Subcutaneous adipose tissue (tissue), 4 donors: ENCODE data around the gene PRKCB. TPM values are rescaled to one million over a fixed set of nuclear protein-coding genes. Genes with fewer than 3 reads are reported as not detected.

Experiments
- CTCF ChIP-seq: fragments of 450-650 bp; IDR thresholded peaks from one replicate; pipeline ENCODE4 v1.5.1; 2016; ENCODE audit warnings: low read depth, mild to moderate bottlenecking, control low read depth, antibody characterized with exemption, moderate library complexity
- total RNA-seq, 4 donors: library from RNA; depleted of rRNA; stranded (reverse); fragments of >200 nt; gene quantifications; one replicate each; pipeline ENCODE4 v1.1.0, GENCODE V29; 2016

PRKCB gene
- total RNA-seq, 4 donors from 2014 or later: 3.4 to 16.5 (median 5.7) TPM

GRCh38 chr16:23857881-23858269 is 22.1 kb downstream of the PRKCB start:
- no peak for TF ChIP-seq CTCF

- no peak for TF ChIP-seq CTCF
Observed at GRCh38 chr16:23858542-23858941, 22.8 kb downstream of the PRKCB start.

GRCh38 chr16:23859713-23860269 is 24.0 kb downstream of the PRKCB start:
- no peak for TF ChIP-seq CTCF

- no peak for TF ChIP-seq CTCF
Observed at GRCh38 chr16:23861874-23862273, 26.1 kb downstream of the PRKCB start.

GRCh38 chr16:23862556-23862955 is 26.8 kb downstream of the PRKCB start:
- no peak for TF ChIP-seq CTCF

- TF ChIP-seq CTCF: no peak
Observed at GRCh38 chr16:23863511-23864422, 28.0 kb downstream of the PRKCB start.

- no peak for TF ChIP-seq CTCF
Observed at GRCh38 chr16:23865853-23866252, 30.1 kb downstream of the PRKCB start.
